Lung (tissue), 16 donors: ENCODE results near the gene ARG2. TPM values are rescaled to one million over a fixed set of nuclear protein-coding genes. Genes with fewer than 3 reads are reported as not detected.

Experiments used
- ATAC-seq: fragments of 200-7000 bp; cut with Tn5 transposase; one replicate; pipeline ENCODE4 v1.9.1; 2020; ENCODE audit warnings: moderate number of reproducible peaks; ENCODE audit not compliant: insufficient read depth, low FRiP score
- DNase-seq, 3 donors: peaks; one replicate each; pipeline ENCODE4 v3.0.0-alpha.2; 2013 to 2017
- H3K27ac ChIP-seq, 2 donors: one replicate each; pipeline ENCODE4 v1.5.1; 2013; ENCODE audit warnings: mild to moderate bottlenecking in 2 of 2, moderate library complexity in 2 of 2, control low read depth in 1 of 2, inconsistent platforms in 1 of 2, low read depth in 1 of 2, low read length in 1 of 2
- H3K27me3 ChIP-seq, 3 donors: one replicate each; pipeline ENCODE4 v1.5.1; 2013; ENCODE audit warnings: low read length in 2 of 3; ENCODE audit not compliant: control insufficient read depth in 3 of 3, insufficient read depth in 3 of 3
- H3K36me3 ChIP-seq, 4 donors: one replicate each; pipeline ENCODE4 v1.5.1; 2013; ENCODE audit warnings: low read length in 4 of 4, mild to moderate bottlenecking in 1 of 4, moderate library complexity in 1 of 4; ENCODE audit not compliant: control insufficient read depth in 4 of 4, insufficient read depth in 4 of 4
- H3K4me1 ChIP-seq, 5 donors: one replicate each; pipeline ENCODE4 v1.5.1; 2013; ENCODE audit warnings: low read length in 5 of 5, mild to moderate bottlenecking in 2 of 5, moderate library complexity in 1 of 5; ENCODE audit not compliant: control insufficient read depth in 5 of 5, insufficient read depth in 5 of 5
- H3K4me3 ChIP-seq: one replicate; pipeline ENCODE4 v1.5.1; 2013; ENCODE audit warnings: mild to moderate bottlenecking, control low read depth, moderate library complexity
- H3K9ac ChIP-seq, 2 donors: one replicate each; pipeline ENCODE4 v1.5.1; 2013; ENCODE audit warnings: low read length in 2 of 2, control low read depth in 1 of 2; ENCODE audit not compliant: insufficient read depth in 1 of 2
- H3K9me3 ChIP-seq, 4 donors: one replicate each; pipeline ENCODE4 v1.5.1; 2013; ENCODE audit warnings: low read length in 3 of 4, mild to moderate bottlenecking in 1 of 4, moderate library complexity in 1 of 4; ENCODE audit not compliant: control insufficient read depth in 4 of 4, insufficient read depth in 3 of 4
- WGBS, 2 donors: extraction: QIAGEN DNeasy Blood & Tissue Kit; methylation state at CpG; one replicate each; pipeline ENCODE4 v1.1.7; 2013; 5-methylcytosine and 5-hydroxymethylcytosine counted together
- long read RNA-seq, 5 donors: transcript quantifications; one replicate each; lab custom pipeline, GENCODE V29; 2026
- polyA plus RNA-seq, 2 donors: library from polyadenylated mRNA; stranded (reverse); fragments of 200-250 nt; gene quantifications; one replicate each; pipeline ENCODE4 v1.2.1, GENCODE V29; 2013
- total RNA-seq, 2 donors: library from RNA; depleted of rRNA in 1 of 2; stranded (reverse); fragments of >200 nt in 1 of 2; gene quantifications; one replicate each; pipeline ENCODE4 v1.2.1, GENCODE V29; 2014 to 2021
- TF ChIP-seq, protein P1 (sequence below): IDR thresholded peaks from 2 replicates; pipeline ENCODE4 v1.5.1; 2012; ENCODE audit warnings: mild to moderate bottlenecking; ENCODE audit errors: control extremely low read depth, extremely low read depth
- donor health status: control.
- donor health status: control.
- donor health status: Bipolar disorder and iron deficiency.
- donor health status: healthy.
- donor health status: DM: yes; HTN: yes; CAD: no.

Gene ARG2
- 1 to 10 TPM; 1.1 to 5.9 TPM for total RNA-seq
- polyA plus RNA-seq: 1 to 10 TPM; 4.5 to 5.5 TPM
- long read RNA-seq, donor 1: 0 reads
- long read RNA-seq, donor 2: 0 reads
- long read RNA-seq, donor 3, partial matches to known transcripts: 0 of 1 reads
- long read RNA-seq, donor 3, other reads (novel, unspliced or antisense): 0 of 1 reads
- long read RNA-seq, donor 4, partial matches to known transcripts: 47 of 47 reads
- long read RNA-seq, donor 4, other reads (novel, unspliced or antisense): 0 of 47 reads
- long read RNA-seq, donor 5: 0 reads

DNA sequence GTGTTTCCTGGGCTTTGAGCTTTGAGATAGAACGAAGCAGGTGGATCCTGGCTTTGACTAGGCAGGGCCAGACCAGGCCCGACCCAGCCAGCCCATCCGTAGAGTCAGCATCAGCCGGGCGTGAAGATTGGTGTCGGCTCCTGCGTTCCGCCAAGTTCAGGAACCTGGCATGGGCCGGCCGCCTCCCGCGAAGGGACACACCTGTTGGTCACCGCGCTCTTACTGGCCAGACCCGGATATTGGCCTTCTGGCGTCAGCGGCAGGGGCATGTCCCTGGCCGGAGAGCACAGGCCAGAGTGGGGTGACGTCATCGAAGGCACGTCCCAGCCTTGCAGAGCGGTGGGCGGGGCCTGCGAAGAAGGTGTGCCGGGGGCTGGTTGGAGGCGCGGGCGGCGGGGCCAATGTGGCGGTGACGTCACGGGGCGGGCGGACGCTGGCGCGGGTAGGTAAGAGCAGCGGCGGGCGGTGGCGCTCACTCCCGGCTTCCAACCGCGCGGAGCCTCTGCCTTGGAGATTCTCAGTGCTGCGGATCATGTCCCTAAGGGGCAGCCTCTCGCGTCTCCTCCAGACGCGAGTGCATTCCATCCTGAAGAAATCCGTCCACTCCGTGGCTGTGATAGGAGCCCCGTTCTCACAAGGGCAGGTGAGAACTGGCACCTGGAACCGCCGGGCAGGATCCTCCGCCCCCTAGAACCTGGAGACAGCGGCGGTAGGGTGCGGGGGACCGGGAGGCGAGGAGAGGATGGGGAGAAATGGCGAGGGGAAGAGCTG lies at the start of gene ARG2:
Gene ARG2 (plus strand): TSS at position 475 of the 771 bp plus-strand sequence. CDS start 58 bp downstream, at position 533.
- peak; percentile 98 for ATAC-seq
- peak within 1 kb of the TSS; percentile 55 to 66 for H3K27ac ChIP-seq
- no peaks in the 10 kb centered on the region for H3K36me3 ChIP-seq
- peak within 1 kb of the TSS; percentile 53 to 67 for H3K9ac ChIP-seq
- H3K27me3 ChIP-seq: peaks cover 0 to 4% (median 3%) of the 10 kb centered on the region in 3 donors
- H3K9me3 ChIP-seq: no peaks in the 10 kb centered on the region
- peak within 1 kb of the TSS; percentile 46 for H3K4me3 ChIP-seq
- DNase-seq: peak; percentile 91 to 93 (median 91)
- TF ChIP-seq, protein P1, sequence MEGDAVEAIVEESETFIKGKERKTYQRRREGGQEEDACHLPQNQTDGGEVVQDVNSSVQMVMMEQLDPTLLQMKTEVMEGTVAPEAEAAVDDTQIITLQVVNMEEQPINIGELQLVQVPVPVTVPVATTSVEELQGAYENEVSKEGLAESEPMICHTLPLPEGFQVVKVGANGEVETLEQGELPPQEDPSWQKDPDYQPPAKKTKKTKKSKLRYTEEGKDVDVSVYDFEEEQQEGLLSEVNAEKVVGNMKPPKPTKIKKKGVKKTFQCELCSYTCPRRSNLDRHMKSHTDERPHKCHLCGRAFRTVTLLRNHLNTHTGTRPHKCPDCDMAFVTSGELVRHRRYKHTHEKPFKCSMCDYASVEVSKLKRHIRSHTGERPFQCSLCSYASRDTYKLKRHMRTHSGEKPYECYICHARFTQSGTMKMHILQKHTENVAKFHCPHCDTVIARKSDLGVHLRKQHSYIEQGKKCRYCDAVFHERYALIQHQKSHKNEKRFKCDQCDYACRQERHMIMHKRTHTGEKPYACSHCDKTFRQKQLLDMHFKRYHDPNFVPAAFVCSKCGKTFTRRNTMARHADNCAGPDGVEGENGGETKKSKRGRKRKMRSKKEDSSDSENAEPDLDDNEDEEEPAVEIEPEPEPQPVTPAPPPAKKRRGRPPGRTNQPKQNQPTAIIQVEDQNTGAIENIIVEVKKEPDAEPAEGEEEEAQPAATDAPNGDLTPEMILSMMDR: no peak
- 0 to 1% methylated on average over 60 to 62 of the region's 62 CpGs for WGBS, 2 donors
- peaks cover 0 to 5% (median 0%) of the 10 kb centered on the region in 5 donors for H3K4me1 ChIP-seq

DNA sequence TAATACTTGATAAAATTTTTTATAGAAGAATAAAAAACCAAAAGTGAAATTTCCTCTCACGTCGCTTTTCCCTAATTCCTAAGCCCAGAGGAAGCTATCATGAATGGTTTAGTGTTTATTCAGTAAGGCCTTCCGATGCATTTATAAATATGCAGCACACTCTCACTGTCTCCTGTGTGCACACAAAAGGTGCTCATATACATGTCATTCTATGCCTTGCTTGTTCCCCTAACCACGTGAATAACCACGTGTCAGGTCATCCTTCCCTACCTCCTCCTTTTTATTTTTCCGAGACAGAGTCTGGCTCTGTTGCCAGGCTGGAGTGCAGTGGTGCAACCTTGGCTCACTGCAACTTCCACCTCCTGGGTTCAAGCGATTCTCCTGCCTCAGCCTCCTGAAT lies 49.3 kb upstream of the ARG2 start:
- TF ChIP-seq, protein P1: no peak
- ATAC-seq (no peak), DNase-seq (no peak)
- H3K27ac ChIP-seq: no peak overlapping the region
- peaks cover 0 to 2% (median 0%) of the 10 kb centered on the region in 4 donors for H3K9me3 ChIP-seq
- WGBS, 2 donors: 86% methylated on average over 7 of the region's 7 CpGs
- no peaks in the 10 kb centered on the region for H3K4me1 ChIP-seq
- no peaks in the 10 kb centered on the region for H3K27me3 ChIP-seq
- no peaks in the 10 kb centered on the region for H3K36me3 ChIP-seq
- no peak overlapping the region for H3K4me3 ChIP-seq
- no peak overlapping the region for H3K9ac ChIP-seq

DNA sequence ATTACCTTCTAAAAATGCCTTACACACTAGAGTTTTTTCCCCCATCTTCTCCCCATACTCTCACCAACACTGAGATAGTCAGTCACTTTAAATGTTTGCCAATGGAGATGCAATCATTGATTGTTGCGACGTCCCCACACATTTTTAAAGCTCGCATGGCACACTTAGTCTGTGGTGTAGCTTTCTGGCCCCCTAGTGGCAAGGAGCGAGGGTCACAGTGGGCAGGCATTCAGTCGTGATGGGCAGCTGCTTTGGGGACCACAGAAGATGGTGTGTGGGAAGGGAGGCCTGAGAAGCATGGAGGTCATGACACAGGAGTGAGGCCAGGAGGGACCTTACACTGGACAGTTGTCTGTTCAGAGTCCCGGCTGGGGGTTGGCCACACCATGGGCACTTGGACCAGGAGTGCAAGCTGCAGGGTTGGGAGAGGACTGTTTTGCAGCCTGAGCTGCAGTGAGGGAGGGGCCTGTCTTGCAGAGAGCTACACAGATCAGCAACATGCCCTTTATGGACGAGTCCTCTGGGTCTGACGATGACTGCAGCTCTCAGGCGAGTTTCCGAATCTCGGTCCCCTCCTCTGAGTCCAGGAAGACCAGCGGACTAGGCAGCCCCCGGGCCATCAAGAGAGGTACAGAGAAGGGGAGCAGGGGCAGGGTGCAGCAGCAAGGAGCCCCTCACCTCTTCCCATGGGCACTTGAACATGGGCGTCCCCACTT lies 48.3 kb upstream of the ARG2 start:
- Histone ChIP-seq H3K36me3 (no peaks in the 10 kb centered on the region), H3K27me3 (no peaks in the 10 kb centered on the region), H3K9ac (no peak overlapping the region), H3K4me3 (no peak overlapping the region), H3K9me3 (peaks cover 0 to 2% (median 0%) of the 10 kb centered on the region in 4 donors), H3K4me1 (no peaks in the 10 kb centered on the region), H3K27ac (no peak overlapping the region)
- DNase-seq (peak; percentile 67 to 70 (median 67)), ATAC-seq (peak; percentile 65)
- 42 to 50% methylated on average over 13 to 14 of the region's 14 CpGs for WGBS, 2 donors
- TF ChIP-seq, protein P1: peak; percentile 90
